ENCODE results near the gene SLC7A5.
"Not testable (repeated sequence)": the region's sequence is repeated elsewhere in the genome, so short reads cannot be mapped to it uniquely, and the experiment has no call there.

SLC7A5 gene

DNA sequence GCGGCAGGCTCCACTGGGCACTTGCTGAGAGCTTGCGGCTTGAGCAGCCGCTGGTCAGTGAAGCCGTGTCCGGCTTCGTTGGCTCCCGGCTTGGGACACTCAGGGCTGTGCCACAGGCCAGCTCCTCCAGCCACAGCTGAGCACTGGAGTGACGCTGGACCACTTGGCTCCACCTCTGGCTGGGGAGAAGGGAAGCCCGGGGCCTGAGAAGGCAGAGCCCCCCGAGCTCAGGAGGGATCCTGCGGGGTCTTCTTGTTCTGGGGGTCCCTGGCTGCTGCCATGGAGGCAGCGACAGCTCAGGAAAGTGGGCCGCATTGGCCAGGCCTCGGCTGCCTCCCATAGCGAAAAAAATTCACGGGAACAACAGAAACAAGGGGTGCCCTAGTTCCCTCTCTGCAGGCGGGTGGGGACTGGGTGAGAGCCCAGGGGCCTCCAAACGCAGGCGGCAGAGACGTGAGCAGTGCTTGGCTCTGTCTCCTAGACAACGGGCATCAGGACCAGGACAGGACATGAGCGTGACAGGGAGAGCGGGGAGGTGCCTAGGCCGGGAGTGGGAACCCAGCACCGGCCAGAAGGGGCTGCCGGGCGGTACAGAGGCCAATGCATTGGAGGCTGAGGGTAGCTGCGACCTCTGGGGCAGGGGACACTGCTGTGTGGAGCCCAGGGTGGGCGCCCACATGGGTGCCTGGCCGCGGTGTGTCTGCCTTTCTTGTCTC, 37.7 kb downstream of the SLC7A5 start:
- DNase-seq = no peak

DNA sequence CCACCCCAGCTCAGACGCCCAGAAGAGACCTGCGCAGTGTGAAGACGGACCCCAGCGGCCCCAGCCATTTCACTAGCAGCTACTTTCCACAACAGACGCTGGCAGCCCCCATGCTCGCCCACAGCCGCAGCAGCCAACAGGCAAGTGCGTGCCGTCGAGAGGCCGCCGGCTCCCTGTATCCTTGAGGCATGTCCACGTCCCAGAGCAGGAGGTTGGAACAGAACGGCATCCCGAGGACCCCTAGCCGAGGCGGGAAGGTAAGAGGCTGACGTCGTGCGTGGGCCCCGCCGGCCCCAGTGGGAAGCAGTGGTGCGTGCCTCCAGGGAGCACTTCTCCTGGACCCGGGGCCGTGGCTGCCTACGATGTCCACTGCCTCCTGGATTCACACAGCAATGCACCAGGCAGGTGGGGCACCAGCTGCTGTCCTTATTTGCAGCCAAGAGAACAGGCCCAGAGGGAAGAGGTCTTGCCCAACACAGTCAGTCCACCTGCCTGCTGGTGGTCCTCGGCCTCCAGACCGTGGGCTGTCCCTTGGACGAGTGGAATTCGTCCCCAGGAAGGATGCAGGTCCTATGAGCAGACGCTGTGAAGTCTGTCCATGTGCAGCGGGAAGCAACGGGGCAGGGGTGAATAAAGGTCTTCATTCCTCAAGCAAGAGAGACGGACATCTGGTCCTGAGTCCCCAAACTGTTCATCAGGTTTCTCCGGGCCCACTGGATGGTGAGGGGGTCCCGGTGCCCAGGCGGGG, 38.5 kb downstream of the SLC7A5 start:
- no peak for DNase-seq

DNA sequence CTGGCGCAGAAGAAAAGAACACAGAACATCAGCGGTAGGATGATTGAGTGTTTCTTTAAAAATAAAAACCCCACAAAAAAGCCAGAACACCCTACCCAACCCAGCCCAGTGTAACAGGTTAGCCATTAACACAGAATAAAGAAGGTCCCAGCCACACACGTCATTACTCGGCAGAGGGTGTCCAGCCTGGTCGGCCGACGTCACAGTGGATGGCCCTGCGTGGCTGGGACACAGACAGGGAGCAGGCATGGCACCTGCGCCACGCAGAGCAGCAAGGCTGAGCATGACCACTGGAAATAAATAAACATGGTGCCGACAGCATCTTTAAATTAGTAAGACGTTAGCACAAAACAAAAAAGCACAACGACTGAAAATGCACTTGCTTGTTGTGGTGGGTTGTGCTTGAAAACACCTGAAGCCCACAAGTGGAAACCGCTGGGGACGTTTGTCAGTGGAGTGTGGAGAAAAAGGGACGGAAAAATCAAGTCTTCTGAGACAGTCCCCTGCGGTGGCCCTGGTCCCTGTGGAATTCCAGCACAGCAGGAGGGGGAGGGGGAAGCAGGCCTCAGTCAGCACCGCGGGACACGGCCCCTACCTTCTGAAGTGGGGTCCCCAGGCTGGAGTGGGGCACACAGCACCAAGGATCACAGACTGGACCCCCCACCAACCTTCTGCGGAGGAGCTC, 39.2 kb downstream of the SLC7A5 start:
- no peak for DNase-seq

DNA sequence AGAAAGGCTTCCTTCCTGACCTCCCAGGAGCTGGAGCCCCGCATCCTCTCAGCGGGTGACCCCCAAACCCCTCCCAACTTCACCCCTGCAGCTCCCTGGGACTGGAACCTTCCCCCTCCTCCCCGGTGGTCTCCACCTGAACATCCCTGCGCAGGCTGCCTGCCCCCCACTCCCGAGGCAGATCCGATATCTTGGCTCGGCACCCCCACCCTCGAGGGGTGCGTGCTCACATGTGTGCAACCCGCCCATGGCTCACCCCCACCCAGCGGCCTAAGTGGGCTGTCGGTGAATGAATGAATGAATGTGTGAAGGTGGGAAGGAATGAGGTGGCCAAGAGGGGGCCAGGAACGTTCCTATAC, 39.7 kb downstream of the SLC7A5 start:
- DNase-seq = no peak

DNA sequence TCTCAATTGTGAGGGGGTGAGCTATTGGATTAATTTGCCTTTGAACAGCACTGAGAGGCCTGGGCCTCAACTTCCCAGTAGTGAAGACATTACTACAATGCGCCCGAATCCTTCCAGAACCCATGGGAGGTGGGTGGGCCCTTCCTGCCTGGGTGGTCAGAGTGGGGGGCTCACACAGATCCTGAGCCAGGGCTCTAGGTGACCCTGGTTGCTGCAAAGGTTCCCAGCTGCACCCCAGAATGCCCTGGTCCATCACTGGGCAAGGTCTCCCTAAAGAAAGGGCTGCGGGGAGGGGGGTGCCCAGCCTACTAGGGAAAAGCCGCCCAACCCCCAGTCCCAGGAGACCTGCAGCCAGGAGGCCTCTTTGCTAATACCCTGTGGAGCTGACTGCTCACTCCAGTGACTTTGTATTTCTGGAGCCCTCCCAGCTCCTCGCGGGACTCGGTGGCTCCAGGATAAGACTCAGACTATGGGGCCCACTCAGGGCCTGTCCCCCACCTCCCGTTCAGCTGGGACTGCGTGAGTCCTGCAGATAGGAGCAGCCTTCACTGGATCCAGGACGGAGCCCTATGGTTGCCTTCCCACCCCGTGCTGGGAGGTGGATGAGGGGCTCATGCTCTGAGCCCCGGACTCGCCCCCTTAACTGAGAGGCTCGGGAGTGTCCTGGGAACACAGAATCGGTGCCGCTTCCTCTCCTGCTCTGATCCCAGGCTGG, 40.2 kb downstream of the SLC7A5 start:
- DNase-seq = no peak

DNA sequence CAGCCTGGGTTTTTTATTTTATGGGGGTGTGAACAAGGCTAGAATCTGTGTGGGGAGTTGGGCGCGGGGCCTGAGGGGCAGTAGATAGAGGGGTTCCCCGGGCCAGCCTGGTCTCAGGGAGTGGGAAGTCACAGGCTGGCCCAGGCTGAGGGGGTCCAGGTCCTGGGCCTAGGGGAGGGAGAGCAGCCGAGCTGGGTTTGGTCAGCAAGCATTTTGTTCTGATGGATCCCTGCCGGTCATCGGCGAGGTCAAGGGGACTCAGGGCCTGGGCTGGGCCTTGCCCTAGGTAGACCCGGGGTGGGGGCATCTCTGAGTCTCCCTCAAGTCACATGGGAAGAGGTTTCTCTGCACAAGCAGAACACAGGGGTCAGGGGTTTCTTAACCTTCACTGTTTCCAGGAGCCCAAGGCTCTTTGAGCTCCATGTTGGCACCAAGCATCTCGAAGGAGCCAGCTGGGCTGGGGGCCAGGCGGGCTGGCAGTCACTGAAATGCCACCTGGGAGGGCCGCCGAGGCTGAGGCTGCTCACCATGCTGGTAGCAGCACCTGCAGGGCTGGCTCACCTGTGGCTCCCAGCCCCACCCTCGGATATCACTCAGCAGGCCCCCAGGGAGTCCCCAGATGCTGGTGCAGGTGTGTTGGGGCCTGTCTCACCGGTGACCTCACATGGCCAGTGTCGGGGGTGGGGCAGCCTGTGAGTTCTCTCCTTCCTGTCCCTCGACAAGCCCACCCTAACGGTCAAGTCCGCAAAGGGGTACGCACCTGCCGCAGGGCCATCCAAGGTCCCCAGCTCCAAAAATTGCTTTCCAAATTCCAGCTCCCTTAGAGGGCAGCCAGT, 41.0 kb downstream of the SLC7A5 start:
- no peak for DNase-seq

DNA sequence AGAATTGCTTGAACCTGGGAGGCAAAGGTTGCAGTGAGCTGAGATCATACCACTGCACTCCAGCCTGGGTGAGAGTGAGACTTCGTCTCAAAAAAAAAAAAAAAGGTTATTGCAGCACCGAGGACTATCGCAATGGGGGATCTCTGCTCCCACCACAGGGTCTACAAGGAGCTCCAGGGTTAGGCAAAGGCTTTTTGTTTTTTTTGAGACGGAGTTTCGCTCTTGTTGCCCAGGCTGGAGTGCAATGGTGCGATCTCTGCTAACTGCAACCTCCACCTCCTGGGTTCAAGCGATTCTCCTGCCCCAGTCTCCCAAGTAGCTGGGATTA, 41.8 kb downstream of the SLC7A5 start:
- DNase-seq = not testable (repeated sequence)

DNA sequence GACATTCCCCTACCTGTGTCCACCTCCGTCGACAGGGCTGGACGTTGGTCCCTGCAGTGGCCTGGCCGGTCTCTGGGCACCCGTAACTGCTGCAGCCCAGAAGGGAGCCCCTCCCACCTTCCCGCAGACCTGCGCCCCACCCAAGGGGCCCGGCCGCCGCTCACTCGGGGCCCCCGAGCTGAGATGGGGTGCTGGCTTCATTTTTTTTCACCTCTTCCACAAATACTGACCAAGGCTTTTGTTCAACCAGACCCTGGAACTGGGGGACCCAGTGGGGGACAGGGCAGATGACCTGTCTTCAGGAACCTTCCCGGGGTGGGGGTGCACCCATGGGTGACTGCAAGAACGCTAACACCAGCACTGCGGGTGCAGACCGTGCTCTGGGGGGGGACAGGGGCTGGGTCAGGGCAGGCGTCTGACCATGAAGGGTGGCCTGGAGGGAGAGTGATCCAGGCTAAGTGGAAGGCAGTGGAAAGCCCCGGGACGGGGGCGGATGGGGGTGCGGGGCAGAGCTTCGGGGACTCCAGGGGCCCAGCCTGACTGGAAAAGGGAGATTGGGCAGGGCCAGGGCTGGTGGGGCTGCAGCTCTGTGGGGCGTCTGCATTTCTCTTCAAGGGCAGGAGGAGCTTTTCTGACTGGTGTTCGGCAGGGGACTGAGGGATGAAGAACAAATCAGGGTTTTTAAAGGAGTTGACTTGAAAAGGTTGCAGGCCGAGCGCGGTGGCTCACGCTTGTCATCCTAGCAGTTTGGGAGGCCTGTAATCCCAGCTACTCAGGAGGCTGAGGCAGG, 42.3 kb downstream of the SLC7A5 start:
- no peak for DNase-seq

DNA sequence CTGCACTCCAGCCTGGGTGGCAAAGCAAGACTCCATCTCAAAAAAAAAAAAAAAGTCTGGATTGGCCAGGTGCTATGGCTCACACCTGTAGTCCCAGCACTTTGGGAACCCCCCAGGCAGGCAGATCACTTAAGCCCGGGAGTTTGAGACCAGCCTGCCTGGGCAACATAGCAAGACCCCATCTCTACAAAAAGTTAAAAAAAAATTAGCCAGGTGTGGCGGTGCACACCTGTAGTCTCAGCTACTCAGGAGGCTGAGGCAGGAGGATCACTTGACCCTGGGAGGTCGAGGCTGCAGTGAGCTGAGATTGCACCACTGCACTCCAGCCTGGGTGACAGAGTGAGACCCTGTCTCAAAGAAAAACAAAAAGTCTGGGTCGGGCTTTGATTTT, 42.9 kb downstream of the SLC7A5 start:
- DNase-seq = not testable (repeated sequence)

DNA sequence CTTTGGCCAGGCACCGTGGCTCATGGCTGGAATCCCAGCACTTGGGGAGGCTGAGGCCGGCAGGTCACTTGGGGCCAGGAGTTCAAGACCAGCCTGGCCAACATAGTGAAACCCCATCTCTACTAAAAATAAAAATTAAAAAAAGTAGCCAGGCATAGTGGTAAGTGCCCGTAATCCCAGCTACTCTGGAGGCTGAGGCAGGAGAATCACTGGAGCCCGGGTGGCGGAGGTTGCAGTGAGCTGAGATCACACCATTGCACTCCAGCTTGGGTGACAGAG, 43.5 kb downstream of the SLC7A5 start:
- not testable (repeated sequence) for DNase-seq

DNA sequence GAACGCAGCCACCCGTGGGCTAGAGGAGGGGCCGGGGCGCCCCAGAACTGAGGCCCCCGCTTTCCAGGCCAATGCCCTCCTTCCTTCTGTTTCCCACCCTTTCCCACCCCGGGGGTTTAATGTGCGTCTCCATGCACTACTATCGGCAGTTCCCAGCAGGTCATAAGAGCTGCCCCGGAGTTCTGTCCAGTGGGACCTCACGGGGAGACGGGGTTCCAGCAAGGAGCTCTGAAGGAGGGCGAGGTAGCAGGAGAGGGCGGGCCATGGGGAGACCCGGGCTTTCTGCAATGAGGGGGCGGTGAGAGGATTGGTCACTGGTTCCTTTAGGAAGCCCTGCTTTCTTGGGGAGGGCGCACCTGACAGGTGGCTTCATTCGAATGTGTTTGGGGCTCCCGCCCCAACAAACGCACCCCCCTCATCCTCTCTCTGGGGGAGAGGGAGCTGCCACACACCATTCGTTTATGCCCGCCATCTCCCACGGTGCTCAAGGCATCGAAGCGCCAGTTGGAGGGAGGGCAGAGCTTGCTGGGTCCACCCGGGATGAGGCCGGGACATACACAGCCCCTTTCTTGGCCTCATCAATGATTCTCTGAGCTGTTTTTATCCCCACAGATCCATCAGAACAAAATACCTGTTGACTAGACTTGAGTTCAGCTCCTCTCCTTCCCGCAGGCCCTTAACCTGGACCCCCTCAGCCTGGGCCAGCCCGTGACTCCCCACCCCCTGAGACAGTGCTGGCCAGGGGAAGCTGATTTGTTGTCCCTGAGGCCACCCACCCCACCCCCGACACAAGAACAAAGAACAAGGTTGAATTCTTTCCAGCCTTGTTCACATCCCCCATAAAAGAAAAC, 44.1 kb downstream of the SLC7A5 start:
- DNase-seq = no peak

DNA sequence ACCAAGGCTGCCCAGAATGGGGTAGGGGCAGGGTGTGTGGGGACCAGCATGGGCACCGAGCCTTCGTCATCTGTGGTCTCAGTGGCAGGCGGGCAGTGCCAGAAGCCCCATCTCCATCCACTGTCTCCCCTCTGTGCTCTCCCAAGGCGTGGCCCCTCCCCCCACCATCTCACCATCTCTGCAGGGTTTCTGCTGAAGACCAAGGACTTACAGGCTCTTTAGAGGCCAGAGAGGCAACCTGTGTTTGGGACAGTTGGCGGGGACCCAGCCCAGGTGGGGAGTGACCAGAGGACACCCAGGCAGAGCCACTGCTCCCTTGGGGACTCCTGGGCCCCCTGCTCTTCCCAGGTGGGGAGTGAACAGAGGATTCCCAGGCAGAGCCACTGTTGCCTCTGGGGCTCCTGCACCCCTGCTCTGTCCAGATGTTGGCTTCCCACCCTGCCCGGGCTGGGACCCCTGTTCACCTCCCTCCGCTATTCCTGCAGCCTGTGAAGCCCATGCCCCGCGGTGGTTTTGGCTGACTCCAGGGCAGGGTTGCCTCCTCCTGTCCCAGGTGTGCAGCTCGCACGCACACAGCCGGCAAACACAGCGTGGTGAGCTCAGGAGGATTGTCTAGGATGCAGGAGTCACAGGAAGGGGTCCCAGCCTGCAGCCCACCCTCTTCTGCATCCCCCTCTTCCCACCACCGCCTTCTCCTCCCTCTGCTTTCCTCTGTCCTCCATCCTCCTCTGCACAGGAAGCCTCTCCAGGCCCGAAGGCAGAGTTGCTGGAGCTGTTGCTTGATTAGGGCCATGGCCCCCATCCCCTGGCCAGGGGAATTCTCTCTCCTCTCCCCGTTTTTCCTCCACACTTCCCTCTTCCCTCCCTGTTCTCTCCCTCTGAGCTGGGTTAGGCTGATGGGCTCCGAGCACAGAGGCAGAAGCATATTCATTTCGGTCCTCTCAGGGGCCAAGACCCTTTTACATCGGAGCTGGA, 45.0 kb downstream of the SLC7A5 start:
- DNase-seq = no peak

DNA sequence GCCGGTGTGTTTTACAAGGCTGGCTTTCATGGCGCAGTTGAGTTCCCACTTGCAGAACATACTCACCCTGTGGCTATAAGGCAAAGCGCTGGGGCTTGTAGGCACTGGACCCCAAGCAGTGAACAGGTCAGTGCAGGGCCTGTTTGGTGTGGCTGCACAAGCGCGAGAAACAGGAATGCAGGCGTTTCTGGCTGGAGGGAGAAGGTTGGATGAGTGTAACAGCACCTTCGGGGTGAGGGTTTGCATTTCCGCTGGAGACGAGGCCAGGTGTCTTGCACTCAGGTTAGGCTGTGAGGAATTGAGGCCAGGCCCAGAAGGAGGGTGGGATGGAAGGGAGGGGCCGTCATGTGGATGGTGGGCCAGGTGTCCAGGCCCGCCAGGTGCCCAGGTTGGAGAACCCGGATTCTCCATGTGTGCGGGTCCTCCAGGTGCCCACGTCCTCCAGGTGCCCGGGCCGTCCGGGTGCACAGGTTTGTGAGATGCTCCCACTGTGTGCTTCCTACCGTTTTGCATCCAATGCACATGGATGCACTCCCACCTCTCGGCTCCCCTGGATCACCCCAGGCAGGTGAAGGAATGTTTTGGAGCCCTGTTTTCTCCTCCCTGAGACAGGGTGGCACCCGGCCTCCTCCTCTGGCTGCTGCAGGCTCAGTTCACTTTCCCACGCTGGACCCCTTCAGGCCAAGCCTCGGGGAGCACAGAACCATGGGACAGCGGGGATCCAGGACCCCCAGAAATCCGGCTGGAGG, 46.0 kb downstream of the SLC7A5 start:
- DNase-seq = no peak

DNA sequence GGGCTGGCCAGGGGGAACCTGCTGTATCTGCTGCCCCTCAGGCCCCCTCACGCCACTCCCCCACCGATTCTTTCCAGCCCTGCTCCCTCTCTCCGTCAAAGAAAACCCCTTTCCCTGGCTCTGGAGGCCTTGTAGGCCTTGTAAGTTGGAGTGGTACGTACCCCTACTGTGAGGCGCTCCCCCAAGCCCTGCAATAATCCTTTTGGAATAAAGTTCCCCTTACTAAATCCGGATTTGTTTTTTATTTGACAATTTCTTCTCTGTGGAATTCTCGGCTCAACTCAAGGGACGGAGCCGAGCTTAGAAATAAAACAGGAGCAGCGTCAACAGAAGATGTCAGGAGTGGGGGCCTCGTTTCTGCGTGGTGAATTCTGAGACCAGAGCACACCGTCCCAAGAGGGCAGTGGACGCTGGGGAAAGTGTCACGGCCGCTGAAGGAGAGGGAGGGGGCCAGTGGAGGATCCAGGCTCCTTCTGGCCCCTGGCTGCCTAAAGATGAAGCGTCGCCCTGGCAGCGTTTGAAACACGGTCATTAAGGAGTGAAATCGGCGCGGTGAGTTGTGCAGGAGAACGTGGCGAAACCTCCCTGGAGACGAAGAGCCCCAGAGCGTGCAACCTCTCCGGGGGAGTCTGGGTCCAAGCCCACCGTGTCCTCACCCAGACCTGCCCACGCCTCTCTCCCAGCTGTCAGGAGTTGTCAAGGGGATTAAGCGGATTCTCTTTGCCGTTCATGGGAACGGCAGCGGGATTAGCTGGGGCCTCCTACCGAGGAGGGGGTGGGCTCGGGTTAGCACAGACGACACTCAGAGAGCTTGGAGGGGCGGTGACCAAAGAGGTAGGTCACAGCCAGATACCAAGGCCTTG, 47.0 kb downstream of the SLC7A5 start:
- DNase-seq = no peak

DNA sequence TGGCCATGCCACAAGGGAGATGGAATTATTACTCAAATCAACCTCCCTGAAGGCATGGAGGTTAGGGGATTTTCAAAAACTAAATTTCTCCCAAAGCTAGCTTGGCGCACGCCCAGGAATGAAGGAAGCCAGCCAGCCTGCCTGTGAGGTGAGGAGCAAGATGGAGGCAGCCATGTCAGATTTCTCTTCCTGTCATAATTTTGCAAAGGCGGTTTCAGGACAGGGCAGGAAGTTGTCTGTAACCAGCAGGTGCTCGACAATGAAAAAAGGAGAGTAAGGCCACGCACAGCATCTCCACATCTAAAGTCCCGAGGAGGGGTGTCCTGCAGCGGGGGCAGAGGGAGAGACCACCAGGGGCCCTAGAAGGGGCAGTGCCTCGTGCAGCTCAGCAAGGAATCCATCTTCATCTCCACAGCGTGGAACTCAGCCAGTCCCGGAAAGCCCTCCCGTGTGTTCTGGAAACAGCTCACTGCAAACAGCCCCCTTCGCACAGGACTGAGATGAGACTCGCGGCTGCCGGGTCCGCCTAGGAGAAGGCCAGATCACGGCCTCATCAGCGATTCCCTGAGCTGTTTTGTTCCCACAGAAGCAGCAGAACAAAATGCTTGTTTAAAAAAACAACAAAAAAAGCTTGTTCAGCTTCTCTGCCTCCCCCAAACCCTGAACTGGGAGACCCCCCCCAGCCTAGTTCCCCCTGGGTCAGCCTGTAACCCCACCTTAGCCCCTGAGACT, 47.8 kb downstream of the SLC7A5 start:
- no peak for DNase-seq

DNA sequence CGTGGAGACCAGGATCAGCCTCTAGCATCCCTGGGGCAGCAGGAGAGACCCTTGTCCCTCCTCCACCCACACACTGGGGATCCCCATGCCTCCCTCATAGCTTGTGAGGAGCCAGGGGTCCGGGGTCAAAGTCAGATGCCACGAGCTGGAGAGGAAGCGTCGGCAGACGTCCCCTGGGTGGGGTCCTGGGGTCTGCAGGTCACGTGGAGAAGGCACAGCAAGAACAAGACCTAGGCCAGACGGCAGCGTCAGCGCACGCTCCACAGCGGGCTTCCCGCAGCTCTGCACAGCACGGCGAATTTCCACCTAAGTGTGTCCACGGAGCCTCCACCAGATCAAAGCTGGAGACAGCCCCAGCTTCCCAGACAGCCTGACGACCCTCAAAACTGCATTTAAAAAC, 49.3 kb downstream of the SLC7A5 start:
- DNase-seq = no peak

DNA sequence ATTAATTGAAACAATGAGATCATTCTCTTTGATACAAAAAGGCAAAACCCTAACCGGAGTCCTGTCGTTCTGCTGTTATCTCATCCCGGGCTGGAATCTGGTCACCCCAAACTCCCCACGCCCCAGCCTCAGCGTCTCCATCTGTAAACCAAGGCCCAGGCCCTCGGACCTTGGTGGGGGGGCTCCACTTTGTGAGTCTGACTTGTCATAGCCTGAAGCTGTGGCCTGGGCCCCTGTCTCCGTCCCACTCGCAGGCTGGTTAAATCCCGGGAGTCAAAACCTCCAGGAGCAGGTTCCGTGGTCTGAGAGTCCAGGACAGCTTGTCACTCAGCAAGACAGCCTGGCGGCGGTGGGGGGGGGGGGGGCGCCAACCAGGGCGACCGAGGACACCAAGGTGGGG, 50.0 kb downstream of the SLC7A5 start:
- DNase-seq = no peak
